HCT116 (cell line): ENCODE measurements around the gene BRD7.

Source experiments
- CEBPB ChIP-seq: IDR thresholded peaks from 2 replicates; pipeline ENCODE4 v1.6.1; 2012; ENCODE audit warnings: low read depth
- EGR1 ChIP-seq: IDR thresholded peaks from 2 replicates; pipeline ENCODE4 v1.6.1; 2012; ENCODE audit warnings: low read depth
- POLR2A ChIP-seq: IDR thresholded peaks from 2 replicates; pipeline ENCODE4 v1.7.0; 2011; ENCODE audit warnings: borderline replicate concordance; ENCODE audit not compliant: insufficient read depth, insufficient read length; ENCODE audit errors: extremely low read depth
- POLR2AphosphoS5 ChIP-seq: IDR thresholded peaks from 2 replicates; pipeline ENCODE4 v1.6.1; 2011; ENCODE audit warnings: mild to moderate bottlenecking, low read depth, low read length, moderate library complexity
- SIN3A ChIP-seq: IDR thresholded peaks from 2 replicates; pipeline ENCODE4 v1.6.1; 2012; ENCODE audit warnings: low read depth
- SP1 ChIP-seq: IDR thresholded peaks from 2 replicates; pipeline ENCODE4 v1.6.1; 2012; ENCODE audit warnings: low read depth
- YY1 ChIP-seq: IDR thresholded peaks from 2 replicates; pipeline ENCODE4 v1.6.1; 2011; ENCODE audit warnings: low read length, low read depth, moderate library complexity, mild to moderate bottlenecking; ENCODE audit not compliant: insufficient replicate concordance; ENCODE audit errors: extremely low read depth
- ZNF274 ChIP-seq: fragments of 200-500 bp; sonication (Bioruptor generic); IDR thresholded peaks from 2 replicates; pipeline ENCODE4 v1.6.1; 2014; ENCODE audit warnings: mild to moderate bottlenecking, low read depth, low read length, inconsistent platforms
- TF ChIP-seq, protein P1 (sequence below), 3 experiments: fragments of 200-600 bp in 1 of 3; sonication (generic) in 1 of 3; IDR thresholded peaks in 2 of 3; conservative IDR thresholded peaks in 1 of 3; 2 replicates each; pipeline ENCODE4 v1.5.1; 2012 to 2017; ENCODE audit warnings: low read depth in 2 of 3, low read length in 2 of 3, antibody characterized with exemption in 1 of 3, borderline replicate concordance in 1 of 3, control low read depth in 1 of 3, mild to moderate bottlenecking in 1 of 3, mixed read lengths in 1 of 3, mixed run types in 1 of 3, moderate library complexity in 1 of 3; ENCODE audit not compliant: insufficient read depth in 1 of 3

DNA sequence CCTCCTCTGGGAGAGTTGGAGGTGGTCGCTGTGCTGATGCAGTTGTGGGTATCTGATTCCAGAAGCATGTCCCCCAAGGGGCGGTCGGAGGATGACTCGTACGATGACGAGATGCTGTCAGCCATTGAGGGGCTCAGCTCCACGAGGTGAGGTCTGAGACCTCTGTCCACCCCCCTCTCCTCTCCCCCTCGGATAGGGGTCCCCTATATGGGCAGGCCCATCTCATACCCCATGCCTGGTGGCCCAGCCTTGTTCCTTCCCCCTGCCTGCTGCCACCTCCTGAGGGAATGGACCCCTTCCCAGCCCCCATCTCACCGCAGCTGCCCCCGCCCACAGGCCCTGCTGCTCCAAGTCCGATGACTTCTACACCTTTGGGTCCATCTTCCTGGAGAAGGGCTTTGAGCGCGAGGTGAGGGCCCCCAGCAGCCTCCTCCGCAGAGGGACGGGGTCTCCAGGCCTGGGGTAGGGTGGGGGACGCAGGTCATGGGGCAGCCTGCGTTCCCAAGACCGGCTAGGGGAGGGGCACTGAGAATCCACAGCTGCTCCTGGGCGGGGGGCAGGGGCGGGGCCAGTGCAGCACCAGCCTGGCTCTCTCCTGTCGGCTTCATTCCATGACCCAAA is 63.2 kb downstream of the BRD7 start:
- TF ChIP-seq SIN3A (no peak), SP1 (no peak), POLR2A (no peak), ZNF274 (no peak), YY1 (no peak), CEBPB (no peak), EGR1 (no peak), POLR2AphosphoS5 (no peak)
- TF ChIP-seq, protein P1, sequence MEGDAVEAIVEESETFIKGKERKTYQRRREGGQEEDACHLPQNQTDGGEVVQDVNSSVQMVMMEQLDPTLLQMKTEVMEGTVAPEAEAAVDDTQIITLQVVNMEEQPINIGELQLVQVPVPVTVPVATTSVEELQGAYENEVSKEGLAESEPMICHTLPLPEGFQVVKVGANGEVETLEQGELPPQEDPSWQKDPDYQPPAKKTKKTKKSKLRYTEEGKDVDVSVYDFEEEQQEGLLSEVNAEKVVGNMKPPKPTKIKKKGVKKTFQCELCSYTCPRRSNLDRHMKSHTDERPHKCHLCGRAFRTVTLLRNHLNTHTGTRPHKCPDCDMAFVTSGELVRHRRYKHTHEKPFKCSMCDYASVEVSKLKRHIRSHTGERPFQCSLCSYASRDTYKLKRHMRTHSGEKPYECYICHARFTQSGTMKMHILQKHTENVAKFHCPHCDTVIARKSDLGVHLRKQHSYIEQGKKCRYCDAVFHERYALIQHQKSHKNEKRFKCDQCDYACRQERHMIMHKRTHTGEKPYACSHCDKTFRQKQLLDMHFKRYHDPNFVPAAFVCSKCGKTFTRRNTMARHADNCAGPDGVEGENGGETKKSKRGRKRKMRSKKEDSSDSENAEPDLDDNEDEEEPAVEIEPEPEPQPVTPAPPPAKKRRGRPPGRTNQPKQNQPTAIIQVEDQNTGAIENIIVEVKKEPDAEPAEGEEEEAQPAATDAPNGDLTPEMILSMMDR (IDR thresholded peaks at IDR 0.05 in 2 of 3, conservative IDR thresholded peaks at IDR 0.05 in 1 of 3; ENCODE audit: borderline replicate concordance in 1 of 3, insufficient read depth in 1 of 3, low read depth in 2 of 3, low read length in 2 of 3) = no peak
